Endothelial cell of umbilical vein (primary cell): Measurements from ENCODE around the gene HRH3. TPM values are rescaled to one million over a fixed set of nuclear protein-coding genes. Genes with fewer than 3 reads are reported as not detected.

Experiments
- BruUV-seq: library from RNA; stranded (reverse); fragments of 400-500 nt; replicated peaks from 2 replicates; lab custom pipeline; 2021; lab: Mats Ljungman, UMichigan
- CTCF ChIA-PET: fragments of 300-600, 350-600 bp; sonication (Branson Sonifier 250); formaldehyde crosslinking; loops from one replicate; lab custom pipeline; 2021; ENCODE audit warnings: antibody characterized with exemption, inconsistent platforms; lab: Charles Lee
- POLR2A ChIA-PET: fragments of 300-600, 350-600 bp; sonication (Branson Sonifier 250); formaldehyde crosslinking; loops from one replicate; lab custom pipeline; 2021; ENCODE audit warnings: antibody characterized with exemption, inconsistent platforms; lab: Charles Lee
- DNase-seq: peaks from one replicate; pipeline ENCODE4 v3.0.0-alpha.2; 2011; ENCODE audit warnings: low read depth, low spot score
- FAIRE-seq: peaks from 2 replicates; lab custom pipeline; 2011; peaks lifted over from hg19 to GRCh38; lab: Jason Lieb, UNC
- H2AFZ ChIP-seq: 2 replicates; pipeline ENCODE4 v1.6.0; 2012; ENCODE audit warnings: low read depth, low read length, control low read depth, inconsistent platforms
- H3K27ac ChIP-seq: 2 replicates; pipeline ENCODE4 v1.5.1; 2011; ENCODE audit warnings: low read depth, mild to moderate bottlenecking, control low read depth, low read length, moderate library complexity; ENCODE audit not compliant: insufficient read depth
- H3K27me3 ChIP-seq, 2 experiments: 2 replicates each; pipeline versions ENCODE4 v1.6.0 to v1.6.1; 2011; ENCODE audit warnings: low read length in 2 of 2, mixed read lengths in 1 of 2; ENCODE audit not compliant: control insufficient read depth in 2 of 2, insufficient read depth in 2 of 2
- H3K36me3 ChIP-seq, 2 experiments: 2 replicates in 1 of 2; 3 replicates in 1 of 2; pipeline ENCODE4 v1.5.1; 2011; ENCODE audit warnings: low read length in 2 of 2, mild to moderate bottlenecking in 1 of 2, moderate library complexity in 1 of 2; ENCODE audit not compliant: control insufficient read depth in 2 of 2, insufficient read depth in 2 of 2; ENCODE audit errors: extremely low read depth in 1 of 2
- H3K4me1 ChIP-seq: 3 replicates; pipeline ENCODE4 v1.5.1; 2011; ENCODE audit warnings: mild to moderate bottlenecking, low read length; ENCODE audit not compliant: control insufficient read depth, insufficient read depth; ENCODE audit errors: extremely low read depth
- H3K4me2 ChIP-seq: 2 replicates; pipeline ENCODE4 v1.6.1; 2011; ENCODE audit warnings: low read length, control low read depth, mixed read lengths; ENCODE audit not compliant: insufficient read depth
- H3K4me3 ChIP-seq, 3 experiments: fragments of 200-600 bp in 1 of 3; sonication (generic), shearing (Covaris generic) in 1 of 3; replicated peaks in 1 of 3; 2 replicates each; pipeline ENCODE4 v1.5.1; 2011 to 2016; ENCODE audit warnings: control low read depth in 3 of 3, low read length in 3 of 3, mild to moderate bottlenecking in 2 of 3, inconsistent platforms in 1 of 3, low read depth in 1 of 3, moderate library complexity in 1 of 3; ENCODE audit not compliant: insufficient read depth in 1 of 3
- H3K79me2 ChIP-seq: 2 replicates; pipeline ENCODE4 v1.6.0; 2012; ENCODE audit warnings: low read length, inconsistent platforms; ENCODE audit not compliant: control insufficient read depth, insufficient read depth
- H3K9ac ChIP-seq: replicated peaks from 2 replicates; pipeline ENCODE3; 2011; ENCODE audit warnings: low read length, control low read depth; ENCODE audit not compliant: insufficient read depth; ENCODE audit errors: extremely low read depth
- H3K9me1 ChIP-seq: replicated peaks from 3 replicates; pipeline ENCODE4 v1.6.0; 2011; ENCODE audit warnings: mild to moderate bottlenecking, low read length; ENCODE audit not compliant: control insufficient read depth, insufficient read depth; ENCODE audit errors: extremely low read depth
- H3K9me3 ChIP-seq: replicated peaks from 2 replicates; pipeline ENCODE4 v1.5.1; 2012; ENCODE audit warnings: low read length, inconsistent platforms; ENCODE audit not compliant: control insufficient read depth, insufficient read depth
- H4K20me1 ChIP-seq: replicated peaks from 2 replicates; pipeline ENCODE3; 2011; ENCODE audit warnings: mild to moderate bottlenecking, low read length; ENCODE audit not compliant: control insufficient read depth, insufficient read depth; ENCODE audit errors: extremely low read depth
- EZH2 ChIP-seq: IDR thresholded peaks from 2 replicates; pipeline ENCODE4 v1.6.1; 2012; ENCODE audit warnings: borderline replicate concordance, low read depth, mild to moderate bottlenecking, moderate library complexity, low read length, inconsistent platforms; ENCODE audit not compliant: severe bottlenecking
- FOS ChIP-seq: IDR thresholded peaks from 2 replicates; pipeline ENCODE4 v1.6.1; 2011; ENCODE audit warnings: mild to moderate bottlenecking, low read length, moderate library complexity, borderline replicate concordance; ENCODE audit not compliant: insufficient read depth
- GATA2 ChIP-seq: IDR thresholded peaks from 2 replicates; pipeline ENCODE4 v1.7.0; 2011; ENCODE audit warnings: low read depth, mild to moderate bottlenecking, moderate library complexity, mixed read lengths, low read length; ENCODE audit not compliant: insufficient read length, insufficient read depth
- JUN ChIP-seq: IDR thresholded peaks from 2 replicates; pipeline ENCODE4 v1.6.1; 2011; ENCODE audit warnings: borderline replicate concordance, low read depth; ENCODE audit not compliant: insufficient read length, insufficient read depth
- MYC ChIP-seq: IDR thresholded peaks from one replicate; pipeline ENCODE4 v1.6.1; 2011; ENCODE audit warnings: mild to moderate bottlenecking, low read depth, low read length
- dilution Hi-C: fragments of 300-500 bp; cut with MboI; formaldehyde crosslinking; loops from one replicate; pipeline ENCODE4 v1.15.0; 2019; ENCODE audit warnings: low sequenced_read_pairs; ENCODE audit not compliant: extremely low pct_ligation_motif_present
- intact Hi-C: fragments of 100-400 bp; cut with micrococcal nuclease; formaldehyde crosslinking; loops from one replicate; pipeline ENCODE4 v1.10.0; 2022
- polyA plus RNA-seq, 4 experiments: library from polyadenylated mRNA; depleted of rRNA in 3 of 4; stranded (reverse) in 3 of 4; unstranded in 1 of 4; fragments of >200 nt; gene quantifications; 2 replicates each; pipeline versions ENCODE4 v1.2.1 to v1.2.3, GENCODE V29; 2011 to 2012; ENCODE audit warnings: missing spikeins in 1 of 4
- total RNA-seq: library from RNA; stranded (reverse); gene quantifications from 2 replicates; pipeline ENCODE4 v1.2.3, GENCODE V29; 2021
- TF ChIP-seq, protein P1 (sequence below), 2 donors: IDR thresholded peaks; 1 replicate in 1 of 2; 2 replicates in 1 of 2; pipeline ENCODE4 v1.5.1; 2011; ENCODE audit warnings: low read length in 2 of 2, mild to moderate bottlenecking in 2 of 2, moderate library complexity in 2 of 2, control low read depth in 1 of 2, inconsistent platforms in 1 of 2, low read depth in 1 of 2; ENCODE audit not compliant: insufficient read depth in 1 of 2; ENCODE audit errors: extremely low read depth in 1 of 2
- TF ChIP-seq, protein P2 (sequence below): IDR thresholded peaks from 2 replicates; pipeline ENCODE4 v1.6.1; 2011; ENCODE audit not compliant: insufficient read depth, insufficient read length

HRH3 gene
- total and polyA plus RNA-seq, 2 donors (not counting 3 experiments of a cell fraction or from before 2014, with no cell fraction given): not detected

DNA sequence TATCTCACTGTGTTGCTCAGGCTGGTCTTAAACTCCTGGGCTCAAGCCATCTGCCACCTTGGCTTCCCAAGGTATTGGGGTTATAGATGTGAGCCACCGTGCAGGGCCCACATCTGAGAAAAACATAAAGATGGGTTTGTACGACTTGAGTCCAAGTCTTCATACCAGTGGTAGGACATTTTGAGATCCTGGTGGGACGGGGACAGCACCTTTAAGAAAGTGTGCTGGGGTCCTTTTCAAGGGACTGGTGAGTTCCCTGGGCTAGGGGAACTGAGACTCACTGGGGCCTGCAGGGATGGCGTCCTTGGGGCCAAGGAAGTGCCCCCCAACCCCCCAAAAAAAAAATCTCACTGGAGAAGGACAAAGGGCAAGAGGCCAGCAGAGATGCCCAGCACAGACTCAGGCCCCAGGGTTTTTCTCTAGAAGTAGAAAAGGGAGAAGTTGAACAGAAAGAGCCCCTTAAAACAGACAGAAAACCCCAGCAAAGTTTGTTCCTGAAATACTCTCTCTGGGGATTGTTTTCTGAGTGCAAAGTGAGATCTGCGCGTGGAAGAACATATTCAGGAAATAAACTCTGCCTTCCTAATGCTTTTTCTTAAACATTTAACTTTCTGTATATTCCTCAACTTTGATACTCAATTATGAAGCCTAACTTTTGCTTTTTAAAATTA lies 28.9 kb upstream of the HRH3 start:
- no peak for FAIRE-seq
- POLR2A ChIA-PET: no interaction called here

More for the DNA sequence above, 28.9 kb upstream of the HRH3 start:
- H3K4me3 ChIP-seq: no peak overlapping the region
- H3K4me2 ChIP-seq: no peak overlapping the region
- CTCF ChIA-PET: no interaction called here
- H3K9me1 ChIP-seq: no peaks in the 10 kb centered on the region
- no peak for DNase-seq
- no peak overlapping the region for H3K27ac ChIP-seq
- dilution Hi-C loops (no loop called here), intact Hi-C loops (no loop called here)
- peaks cover 2% of the 10 kb centered on the region for H3K79me2 ChIP-seq
- H3K9ac ChIP-seq: no peak overlapping the region
- H3K27me3 ChIP-seq: no peaks in the 10 kb centered on the region
- H3K36me3 ChIP-seq: peaks cover 0 to 4% of the 10 kb centered on the region in 2 experiments
- H3K9me3 ChIP-seq: no peaks in the 10 kb centered on the region
- no peak overlapping the region for H2AFZ ChIP-seq
- H3K4me1 ChIP-seq: no peaks in the 10 kb centered on the region
- no peaks in the 10 kb centered on the region for H4K20me1 ChIP-seq
- no peak for TF ChIP-seq JUN
- TF ChIP-seq, protein P1, sequence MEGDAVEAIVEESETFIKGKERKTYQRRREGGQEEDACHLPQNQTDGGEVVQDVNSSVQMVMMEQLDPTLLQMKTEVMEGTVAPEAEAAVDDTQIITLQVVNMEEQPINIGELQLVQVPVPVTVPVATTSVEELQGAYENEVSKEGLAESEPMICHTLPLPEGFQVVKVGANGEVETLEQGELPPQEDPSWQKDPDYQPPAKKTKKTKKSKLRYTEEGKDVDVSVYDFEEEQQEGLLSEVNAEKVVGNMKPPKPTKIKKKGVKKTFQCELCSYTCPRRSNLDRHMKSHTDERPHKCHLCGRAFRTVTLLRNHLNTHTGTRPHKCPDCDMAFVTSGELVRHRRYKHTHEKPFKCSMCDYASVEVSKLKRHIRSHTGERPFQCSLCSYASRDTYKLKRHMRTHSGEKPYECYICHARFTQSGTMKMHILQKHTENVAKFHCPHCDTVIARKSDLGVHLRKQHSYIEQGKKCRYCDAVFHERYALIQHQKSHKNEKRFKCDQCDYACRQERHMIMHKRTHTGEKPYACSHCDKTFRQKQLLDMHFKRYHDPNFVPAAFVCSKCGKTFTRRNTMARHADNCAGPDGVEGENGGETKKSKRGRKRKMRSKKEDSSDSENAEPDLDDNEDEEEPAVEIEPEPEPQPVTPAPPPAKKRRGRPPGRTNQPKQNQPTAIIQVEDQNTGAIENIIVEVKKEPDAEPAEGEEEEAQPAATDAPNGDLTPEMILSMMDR (IDR thresholded peaks at IDR 0.05; ENCODE audit: extremely low read depth in 1 of 2, insufficient read depth in 1 of 2, low read depth in 1 of 2, low read length in 2 of 2): no peak
- TF ChIP-seq, protein P2, sequence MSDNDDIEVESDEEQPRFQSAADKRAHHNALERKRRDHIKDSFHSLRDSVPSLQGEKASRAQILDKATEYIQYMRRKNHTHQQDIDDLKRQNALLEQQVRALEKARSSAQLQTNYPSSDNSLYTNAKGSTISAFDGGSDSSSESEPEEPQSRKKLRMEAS: no peak
- no peak for TF ChIP-seq EZH2
- TF ChIP-seq GATA2: no peak
- TF ChIP-seq MYC: no peak
- no peak for TF ChIP-seq FOS
- BruUV-seq: no TSS peak
